Measurements from ENCODE around the gene MUC2. TPM values are rescaled to one million over a fixed set of nuclear protein-coding genes. Genes with fewer than 3 reads are reported as not detected.

Gene MUC2
- total and polyA plus RNA-seq, 2 of the 13 experiments (the other 11 are each of a cell fraction or from before 2014, with no cell fraction given) = not detected

- no peak for TF ChIP-seq THRA (CRISPR knock-in tag; IDR thresholded peaks at IDR 0.05; ENCODE audit: borderline replicate concordance)
Observed at GRCh38 chr11:1039481-1040427, 34.9 kb upstream of the MUC2 start (continued).

GRCh38 chr11:1040428-1041148 lies 34.1 kb upstream of the MUC2 start:
- no peaks in the 10 kb centered on the region for H4K20me1 ChIP-seq (ENCODE audit: insufficient read depth, low read length)
- H3K27ac ChIP-seq (ENCODE audit: extremely low read length, insufficient read depth, low read length) = no peak overlapping the region
- 7% methylated on average over 5 of the region's 16 CpGs for WGBS (ENCODE audit: low lambda C conversion rate)
- BruUV-seq (replicated peaks) = no TSS peak
- intact Hi-C loops (cut with micrococcal nuclease; ENCODE audit: unreplicated experiment) (no loop called here), in situ Hi-C loops (cut with HindIII; ENCODE audit: extremely low pct_ligation_motif_present, low pct_unique_long_range_greater_than_20kb) (no loop called here)
- no peak overlapping the region for H3K4me2 ChIP-seq (ENCODE audit: low read depth, low read length)
- TF ChIP-seq ZBTB7B (CRISPR knock-in tag; IDR thresholded peaks at IDR 0.05) (no peak), ARID4A (CRISPR knock-in tag; IDR thresholded peaks at IDR 0.05; ENCODE audit: borderline replicate concordance) (no peak), ZNF343 (CRISPR knock-in tag; IDR thresholded peaks at IDR 0.05) (no peak), MLX (CRISPR knock-in tag; IDR thresholded peaks at IDR 0.05) (no peak), ZNF800 (CRISPR knock-in tag; IDR thresholded peaks at IDR 0.05) (no peak), NR3C1 (CRISPR knock-in tag; IDR thresholded peaks at IDR 0.05) (no peak), NFE2L1 (CRISPR knock-in tag; IDR thresholded peaks at IDR 0.05; ENCODE audit: borderline replicate concordance) (no peak), CBFB (CRISPR knock-in tag; IDR thresholded peaks at IDR 0.05) (no peak), ZNF674 (CRISPR knock-in tag; IDR thresholded peaks at IDR 0.05; ENCODE audit: low read depth) (no peak), ADNP (CRISPR knock-in tag; IDR thresholded peaks at IDR 0.05) (no peak), ZNF598 (CRISPR knock-in tag; IDR thresholded peaks at IDR 0.05; ENCODE audit: borderline replicate concordance) (no peak)
- DNase-seq (ENCODE audit: low spot score) (no peak), ATAC-seq (no peak), FAIRE-seq (no peak)
- no peaks in the 10 kb centered on the region for H3K79me2 ChIP-seq (ENCODE audit: insufficient read depth, low read length)
- no peak overlapping the region for H3K4me3 ChIP-seq (replicated peaks in 1 of 3; ENCODE audit: insufficient read depth in 1 of 3, low read depth in 2 of 3, low read length in 3 of 3)
- H3K9ac ChIP-seq (ENCODE audit: insufficient read depth, low read depth, low read length) = no peak overlapping the region
- no peaks in the 10 kb centered on the region for H3K9me3 ChIP-seq (ENCODE audit: low read length)
- ChIA-PET CTCF (ENCODE audit: low intra/inter-chr PET ratio, low total read pairs) (no interaction called here), POLR2A (no interaction called here)
- H3K4me1 ChIP-seq (ENCODE audit: insufficient read depth, low read length) = peaks cover 9% of the 10 kb centered on the region
- H3K36me3 ChIP-seq (replicated peaks in 1 of 2; ENCODE audit: control insufficient read depth in 1 of 2, insufficient read depth in 2 of 2, low read length in 2 of 2) = no peaks in the 10 kb centered on the region
- peaks cover 22 to 93% of the 10 kb centered on the region in 2 experiments; a peak in 4 of 5 replicates for H3K27me3 ChIP-seq (ENCODE audit: control insufficient read depth in 1 of 2, insufficient read depth in 2 of 2, low read length in 2 of 2)
- H2AFZ ChIP-seq (ENCODE audit: low read length) = no peak overlapping the region

All from HepG2 (cell line).